Measurements from ENCODE around the gene NTF3. TPM values are rescaled to one million over a fixed set of nuclear protein-coding genes. Genes with fewer than 3 reads are reported as not detected.

Gene NTF3
- total RNA-seq, 3 donors from 2014 or later (not counting 1 experiment from before 2014, with no cell fraction given): not detected

- no peaks in the 10 kb centered on the region for H3K9me3 ChIP-seq (ENCODE audit: control insufficient read depth, insufficient read depth, low read length)
- TF ChIP-seq CTCF (IDR thresholded peaks at IDR 0.05): no peak
- Mint-ChIP-seq H3K4me1 (no peaks in the 10 kb centered on the region), H3K27me3 (ENCODE audit: low read depth in 2 of 2) (peaks cover 14% of the 10 kb centered on the region in 2 donors), H3K36me3 (no peaks in the 10 kb centered on the region), H3K4me3 (no peak overlapping the region), H3K9me3 (no peaks in the 10 kb centered on the region), H3K27ac (no peak overlapping the region)
- no peak overlapping the region for H3K4me3 ChIP-seq (ENCODE audit: low read length)
- ATAC-seq (no peak), DNase-seq (no peak)
- no peak overlapping the region for H3K27ac ChIP-seq (ENCODE audit: low read length)
- intact Hi-C loops (cut with micrococcal nuclease): no loop called here
- H3K4me1 ChIP-seq (ENCODE audit: control insufficient read depth, insufficient read depth, low read length): no peaks in the 10 kb centered on the region
- no peaks in the 10 kb centered on the region for H3K36me3 ChIP-seq (ENCODE audit: control insufficient read depth, insufficient read depth, low read length)
- WGBS (ENCODE audit: insufficient coverage): 21% methylated on average over 9 of the region's 13 CpGs
- no peaks in the 10 kb centered on the region for H3K27me3 ChIP-seq (ENCODE audit: control insufficient read depth, insufficient read depth, low read length)
Measured at GRCh38 chr12:5395443-5396271, 36.3 kb upstream of the NTF3 start.

- TF ChIP-seq CTCF (IDR thresholded peaks at IDR 0.05): no peak
- no peak overlapping the region for H3K4me3 Mint-ChIP-seq
- no peak for ATAC-seq
- no peaks in the 10 kb centered on the region for H3K9me3 Mint-ChIP-seq
- intact Hi-C loops (cut with micrococcal nuclease): no loop called here
- Histone ChIP-seq H3K27me3 (ENCODE audit: control insufficient read depth, insufficient read depth, low read length) (no peaks in the 10 kb centered on the region), H3K27ac (ENCODE audit: low read length) (no peak overlapping the region), H3K36me3 (ENCODE audit: control insufficient read depth, insufficient read depth, low read length) (no peaks in the 10 kb centered on the region), H3K4me1 (ENCODE audit: control insufficient read depth, insufficient read depth, low read length) (no peaks in the 10 kb centered on the region), H3K4me3 (ENCODE audit: low read length) (no peak overlapping the region), H3K9me3 (ENCODE audit: control insufficient read depth, insufficient read depth, low read length) (no peaks in the 10 kb centered on the region)
- peaks cover 14 to 23% of the 10 kb centered on the region in 2 donors for H3K27me3 Mint-ChIP-seq (ENCODE audit: low read depth in 2 of 2)
- H3K36me3 Mint-ChIP-seq: no peaks in the 10 kb centered on the region
- H3K4me1 Mint-ChIP-seq: no peaks in the 10 kb centered on the region
- 82% methylated on average over 1 of the region's 1 CpG for WGBS (ENCODE audit: insufficient coverage)
- DNase-seq: no peak
- H3K27ac Mint-ChIP-seq: no peak overlapping the region
Measured at GRCh38 chr12:5396541-5396940, 35.4 kb upstream of the NTF3 start.

- Histone ChIP-seq H3K4me1 (ENCODE audit: control insufficient read depth, insufficient read depth, low read length) (no peaks in the 10 kb centered on the region), H3K9me3 (ENCODE audit: control insufficient read depth, insufficient read depth, low read length) (no peaks in the 10 kb centered on the region), H3K27me3 (ENCODE audit: control insufficient read depth, insufficient read depth, low read length) (no peaks in the 10 kb centered on the region), H3K36me3 (ENCODE audit: control insufficient read depth, insufficient read depth, low read length) (no peaks in the 10 kb centered on the region), H3K27ac (ENCODE audit: low read length) (no peak overlapping the region), H3K4me3 (ENCODE audit: low read length) (no peak overlapping the region)
- no peak for DNase-seq
- no peak overlapping the region for H3K4me3 Mint-ChIP-seq
- WGBS (ENCODE audit: insufficient coverage): 100% methylated on average over 2 of the region's 2 CpGs
- no peaks in the 10 kb centered on the region for H3K4me1 Mint-ChIP-seq
- no peaks in the 10 kb centered on the region for H3K36me3 Mint-ChIP-seq
- no peak for TF ChIP-seq CTCF (IDR thresholded peaks at IDR 0.05)
- no peaks in the 10 kb centered on the region for H3K9me3 Mint-ChIP-seq
- intact Hi-C loops (cut with micrococcal nuclease): no loop called here
- peaks cover 21 to 50% of the 10 kb centered on the region in 2 donors for H3K27me3 Mint-ChIP-seq (ENCODE audit: low read depth in 2 of 2)
- no peak overlapping the region for H3K27ac Mint-ChIP-seq
- ATAC-seq: no peak
Measured at GRCh38 chr12:5399266-5399665, 32.6 kb upstream of the NTF3 start.

Data from natural killer cell (primary cell).